KMS-11 (cell line): ENCODE data around the gene CPPED1.

Experiments used
- H2AFZ ChIP-seq: fragments of 200-600 bp; sonication (generic); 2 replicates; pipeline ENCODE4 v1.6.1; 2016; ENCODE audit warnings: antibody characterized with exemption, mixed run types, low read depth
- H3K27ac ChIP-seq: fragments of 200-600 bp; sonication (generic); 2 replicates; pipeline ENCODE4 v1.6.1; 2016; ENCODE audit warnings: mild to moderate bottlenecking, mixed run types
- H3K27me3 ChIP-seq: fragments of 200-600 bp; sonication (generic); 2 replicates; pipeline ENCODE4 v1.6.1; 2017; ENCODE audit warnings: mild to moderate bottlenecking, low read depth, mixed run types, moderate library complexity; ENCODE audit not compliant: insufficient read depth
- H3K36me3 ChIP-seq: fragments of 200-600 bp; sonication (generic); 2 replicates; pipeline ENCODE4 v1.6.1; 2017; ENCODE audit warnings: mild to moderate bottlenecking, mixed run types; ENCODE audit not compliant: insufficient read depth
- H3K4me1 ChIP-seq: fragments of 200-600 bp; sonication (generic); 2 replicates; pipeline ENCODE4 v1.6.1; 2016; ENCODE audit warnings: mild to moderate bottlenecking, low read depth, mixed run types; ENCODE audit not compliant: poor library complexity, severe bottlenecking
- H3K4me2 ChIP-seq: fragments of 200-600 bp; sonication (generic); 2 replicates; pipeline ENCODE4 v1.7.0; 2016; ENCODE audit warnings: mild to moderate bottlenecking, mixed run types
- H3K4me3 ChIP-seq: fragments of 200-600 bp; sonication (generic); IDR thresholded peaks from 2 replicates; pipeline ENCODE4 v1.6.1; 2017; ENCODE audit warnings: low read depth, low read length, mixed read lengths; ENCODE audit not compliant: insufficient read depth
- H3K79me2 ChIP-seq: fragments of 200-600 bp; sonication (generic); 2 replicates; pipeline ENCODE4 v1.6.1; 2016; ENCODE audit warnings: low read depth, mixed run types; ENCODE audit not compliant: insufficient read depth
- H3K9ac ChIP-seq: fragments of 200-600 bp; sonication (generic); 2 replicates; pipeline ENCODE4 v1.6.1; 2016; ENCODE audit warnings: mild to moderate bottlenecking, mixed run types
- H4K20me1 ChIP-seq: fragments of 200-600 bp; sonication (generic); 2 replicates; pipeline ENCODE4 v1.6.1; 2016; ENCODE audit warnings: mild to moderate bottlenecking, mixed run types; ENCODE audit not compliant: insufficient read depth
- TF ChIP-seq, protein P1 (sequence below): fragments of 200-600 bp; sonication (generic); conservative IDR thresholded peaks from 2 replicates; pipeline ENCODE4 v1.6.1; 2017; ENCODE audit warnings: low read depth, mild to moderate bottlenecking, antibody characterized with exemption, low read length, moderate library complexity, mixed read lengths

Gene CPPED1

DNA sequence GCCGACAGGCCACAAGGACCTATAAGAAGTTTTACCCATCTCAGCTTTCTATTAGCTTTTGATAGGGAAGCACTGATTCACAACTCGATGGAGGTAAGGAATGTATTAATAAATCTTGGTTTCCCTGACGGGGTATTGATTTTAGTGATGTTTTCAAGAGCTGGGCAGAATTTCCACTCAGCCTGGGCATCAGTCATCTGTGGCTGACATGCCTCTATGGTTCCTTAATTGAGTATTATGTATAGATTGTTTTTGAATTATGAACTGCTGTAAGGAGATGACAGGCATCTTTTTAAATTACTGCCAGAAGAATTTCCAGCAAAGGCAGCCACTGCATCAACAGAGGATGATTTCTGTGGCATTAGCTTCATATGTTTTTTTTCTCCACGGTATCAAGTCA is 128.6 kb downstream of the CPPED1 start:
- no peaks in the 10 kb centered on the region for H4K20me1 ChIP-seq
- H3K9ac ChIP-seq: no peak overlapping the region
- H3K4me3 ChIP-seq: no peak overlapping the region
- no peak overlapping the region for H3K27ac ChIP-seq
- no peaks in the 10 kb centered on the region for H3K36me3 ChIP-seq
- no peak overlapping the region for H3K4me2 ChIP-seq
- H3K4me1 ChIP-seq: no peaks in the 10 kb centered on the region
- no peak overlapping the region for H2AFZ ChIP-seq
- TF ChIP-seq, protein P1, sequence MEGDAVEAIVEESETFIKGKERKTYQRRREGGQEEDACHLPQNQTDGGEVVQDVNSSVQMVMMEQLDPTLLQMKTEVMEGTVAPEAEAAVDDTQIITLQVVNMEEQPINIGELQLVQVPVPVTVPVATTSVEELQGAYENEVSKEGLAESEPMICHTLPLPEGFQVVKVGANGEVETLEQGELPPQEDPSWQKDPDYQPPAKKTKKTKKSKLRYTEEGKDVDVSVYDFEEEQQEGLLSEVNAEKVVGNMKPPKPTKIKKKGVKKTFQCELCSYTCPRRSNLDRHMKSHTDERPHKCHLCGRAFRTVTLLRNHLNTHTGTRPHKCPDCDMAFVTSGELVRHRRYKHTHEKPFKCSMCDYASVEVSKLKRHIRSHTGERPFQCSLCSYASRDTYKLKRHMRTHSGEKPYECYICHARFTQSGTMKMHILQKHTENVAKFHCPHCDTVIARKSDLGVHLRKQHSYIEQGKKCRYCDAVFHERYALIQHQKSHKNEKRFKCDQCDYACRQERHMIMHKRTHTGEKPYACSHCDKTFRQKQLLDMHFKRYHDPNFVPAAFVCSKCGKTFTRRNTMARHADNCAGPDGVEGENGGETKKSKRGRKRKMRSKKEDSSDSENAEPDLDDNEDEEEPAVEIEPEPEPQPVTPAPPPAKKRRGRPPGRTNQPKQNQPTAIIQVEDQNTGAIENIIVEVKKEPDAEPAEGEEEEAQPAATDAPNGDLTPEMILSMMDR: no peak
- no peaks in the 10 kb centered on the region for H3K27me3 ChIP-seq
- H3K79me2 ChIP-seq: no peaks in the 10 kb centered on the region

DNA sequence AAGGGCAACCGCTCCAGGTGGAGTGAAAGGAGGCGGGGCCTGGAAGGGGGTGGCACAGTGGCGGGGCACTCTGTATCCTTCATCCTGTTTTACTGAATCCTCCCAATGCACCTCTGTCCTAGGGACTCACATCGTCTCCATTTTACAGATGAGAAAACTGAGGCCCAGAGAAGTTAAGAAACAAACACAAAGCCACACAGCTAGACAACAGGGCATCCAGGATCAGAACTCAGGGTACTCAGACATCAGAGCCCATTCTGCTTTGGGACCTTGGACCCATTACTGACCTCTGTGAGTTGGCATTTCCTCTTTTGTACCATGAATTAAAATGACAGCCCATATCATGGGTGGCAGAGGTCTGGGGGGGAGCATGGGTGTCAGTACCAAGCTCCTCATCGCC is 129.2 kb downstream of the CPPED1 start:
- Histone ChIP-seq H3K4me2 (no peak overlapping the region), H4K20me1 (no peaks in the 10 kb centered on the region), H3K4me1 (no peaks in the 10 kb centered on the region)

DNA sequence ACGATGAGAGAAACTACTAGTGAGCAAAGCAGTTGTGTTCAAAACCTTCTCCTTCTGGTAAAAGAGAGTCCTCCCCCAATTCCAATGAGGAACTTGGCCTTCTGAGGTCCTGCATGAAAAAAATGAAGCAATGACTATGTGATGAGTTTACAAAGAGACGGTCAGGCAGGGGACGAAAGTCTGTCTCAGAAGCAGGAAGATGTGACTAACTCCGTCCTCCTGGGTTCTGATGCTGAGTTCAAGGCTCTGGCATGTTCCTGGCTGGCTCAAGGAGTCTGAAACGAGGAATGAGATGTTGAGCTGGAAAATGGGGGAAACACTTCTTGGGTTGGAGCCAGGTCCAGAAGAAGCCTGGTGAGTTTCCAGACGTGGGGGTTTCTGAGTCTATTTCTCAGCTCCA is 129.6 kb downstream of the CPPED1 start:
- Histone ChIP-seq H2AFZ (no peak overlapping the region), H3K4me3 (no peak overlapping the region), H3K79me2 (no peaks in the 10 kb centered on the region), H3K9ac (no peak overlapping the region), H3K27me3 (no peaks in the 10 kb centered on the region), H3K36me3 (no peaks in the 10 kb centered on the region), H4K20me1 (no peaks in the 10 kb centered on the region), H3K4me1 (no peaks in the 10 kb centered on the region), H3K4me2 (no peak overlapping the region), H3K27ac (no peak overlapping the region)
- TF ChIP-seq, protein P1: no peak

More for the DNA sequence above, 129.2 kb downstream of the CPPED1 start:
- no peaks in the 10 kb centered on the region for H3K79me2 ChIP-seq
- H3K4me3 ChIP-seq: no peak overlapping the region
- no peaks in the 10 kb centered on the region for H3K27me3 ChIP-seq
- H3K36me3 ChIP-seq: no peaks in the 10 kb centered on the region
- no peak overlapping the region for H2AFZ ChIP-seq
- TF ChIP-seq, protein P1: no peak
- H3K9ac ChIP-seq: no peak overlapping the region
- H3K27ac ChIP-seq: no peak overlapping the region

GRCh38 chr16:12673466-12673865 is 130.2 kb downstream of the CPPED1 start:
- Histone ChIP-seq H3K27ac (no peak overlapping the region), H3K4me3 (no peak overlapping the region), H3K9ac (no peak overlapping the region), H3K79me2 (no peaks in the 10 kb centered on the region), H3K4me2 (no peak overlapping the region), H3K36me3 (no peaks in the 10 kb centered on the region), H4K20me1 (no peaks in the 10 kb centered on the region), H3K4me1 (no peaks in the 10 kb centered on the region), H2AFZ (no peak overlapping the region), H3K27me3 (no peaks in the 10 kb centered on the region)
- TF ChIP-seq, protein P1: no peak
